Measurements from ENCODE around the gene UBQLN3.

The UBQLN3 gene

GRCh38 chr11:5514841-5515240 lies 5.1 kb upstream of the UBQLN3 start:
- H3K9me3 ChIP-seq (replicated peaks; ENCODE audit: insufficient read depth, low read length): no peaks in the 10 kb centered on the region
- H3K27ac ChIP-seq (ENCODE audit: low read length): no peak overlapping the region
- H3K9me2 ChIP-seq (replicated peaks; ENCODE audit: insufficient read depth, low read length): no peaks in the 10 kb centered on the region
- H3K79me2 ChIP-seq (ENCODE audit: low read length): no peaks in the 10 kb centered on the region
- DNase-seq: no peak
- H3K36me3 ChIP-seq (replicated peaks; ENCODE audit: insufficient read depth, low read length): no peaks in the 10 kb centered on the region
- H3K4me1 ChIP-seq (ENCODE audit: low read length): no peaks in the 10 kb centered on the region
- no peak overlapping the region for H3K9ac ChIP-seq (ENCODE audit: low read length)
- TF ChIP-seq EZH2 (optimal IDR thresholded peaks at IDR 0.05; ENCODE audit: low read depth, low read length) (no peak), EZH2phosphoT487 (IDR thresholded peaks at IDR 0.05; ENCODE audit: low read length) (no peak)
- TF ChIP-seq, protein P1, sequence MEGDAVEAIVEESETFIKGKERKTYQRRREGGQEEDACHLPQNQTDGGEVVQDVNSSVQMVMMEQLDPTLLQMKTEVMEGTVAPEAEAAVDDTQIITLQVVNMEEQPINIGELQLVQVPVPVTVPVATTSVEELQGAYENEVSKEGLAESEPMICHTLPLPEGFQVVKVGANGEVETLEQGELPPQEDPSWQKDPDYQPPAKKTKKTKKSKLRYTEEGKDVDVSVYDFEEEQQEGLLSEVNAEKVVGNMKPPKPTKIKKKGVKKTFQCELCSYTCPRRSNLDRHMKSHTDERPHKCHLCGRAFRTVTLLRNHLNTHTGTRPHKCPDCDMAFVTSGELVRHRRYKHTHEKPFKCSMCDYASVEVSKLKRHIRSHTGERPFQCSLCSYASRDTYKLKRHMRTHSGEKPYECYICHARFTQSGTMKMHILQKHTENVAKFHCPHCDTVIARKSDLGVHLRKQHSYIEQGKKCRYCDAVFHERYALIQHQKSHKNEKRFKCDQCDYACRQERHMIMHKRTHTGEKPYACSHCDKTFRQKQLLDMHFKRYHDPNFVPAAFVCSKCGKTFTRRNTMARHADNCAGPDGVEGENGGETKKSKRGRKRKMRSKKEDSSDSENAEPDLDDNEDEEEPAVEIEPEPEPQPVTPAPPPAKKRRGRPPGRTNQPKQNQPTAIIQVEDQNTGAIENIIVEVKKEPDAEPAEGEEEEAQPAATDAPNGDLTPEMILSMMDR (IDR thresholded peaks at IDR 0.05; ENCODE audit: low read length): no peak
- no peaks in the 10 kb centered on the region for H3K27me3 ChIP-seq (replicated peaks; ENCODE audit: insufficient read depth, low read length)
- H2AFZ ChIP-seq (ENCODE audit: low read length): no peak overlapping the region
- H4K20me1 ChIP-seq (ENCODE audit: insufficient read depth, low read length): no peaks in the 10 kb centered on the region
- no peak overlapping the region for H3K4me2 ChIP-seq (ENCODE audit: low read depth, low read length)
- H3F3A ChIP-seq (ENCODE audit: insufficient read depth, low read length): no peaks in the 10 kb centered on the region
- no peak overlapping the region for H3K4me3 ChIP-seq (ENCODE audit: low read length)

DNA sequence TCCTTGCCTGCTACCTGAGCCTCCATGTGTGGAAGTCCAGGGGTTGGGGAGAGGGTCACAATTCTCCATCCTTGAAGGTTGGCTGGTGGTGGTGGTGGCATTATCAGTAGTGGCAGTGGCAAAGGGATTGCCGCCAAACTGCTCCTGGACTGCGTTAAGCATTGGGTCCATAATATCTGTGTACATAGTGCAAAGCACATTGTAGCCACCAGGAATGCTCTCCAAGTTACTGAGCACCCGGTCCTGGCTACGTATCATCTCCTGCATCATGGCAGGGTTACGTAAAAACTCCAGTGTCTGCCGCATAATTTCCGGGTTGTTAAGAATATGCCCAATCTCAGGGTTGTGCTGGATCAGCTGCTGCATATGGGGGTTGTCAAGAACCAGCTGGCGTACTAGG lies 1.2 kb downstream of the UBQLN3 start:
- no peak for DNase-seq
- TF ChIP-seq, protein P1 (IDR thresholded peaks at IDR 0.05; ENCODE audit: low read length): no peak
- TF ChIP-seq EZH2phosphoT487 (IDR thresholded peaks at IDR 0.05; ENCODE audit: low read length): no peak
- TF ChIP-seq EZH2 (optimal IDR thresholded peaks at IDR 0.05; ENCODE audit: low read depth, low read length): no peak

DNA sequence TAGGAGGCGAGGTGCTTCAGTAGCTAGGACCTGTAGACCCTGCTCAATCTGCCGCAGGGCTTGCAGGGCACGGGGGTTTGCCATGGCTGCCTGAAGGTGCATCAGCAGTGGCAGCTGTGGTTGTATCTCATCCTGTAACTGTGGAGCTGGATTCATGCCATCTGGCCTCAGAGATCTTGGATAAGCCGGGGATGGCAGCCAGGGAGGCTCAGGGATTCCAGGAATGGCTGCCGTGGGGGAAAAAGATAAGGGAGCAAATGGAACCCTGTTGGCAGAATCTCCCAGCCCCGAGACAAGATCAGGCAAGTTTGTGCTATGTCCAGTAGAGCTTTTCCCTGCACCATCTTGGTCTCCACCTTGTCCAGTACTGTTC lies 1.8 kb downstream of the UBQLN3 start:
- H3F3A ChIP-seq (ENCODE audit: insufficient read depth, low read length): no peaks in the 10 kb centered on the region
- no peak overlapping the region for H2AFZ ChIP-seq (ENCODE audit: low read length)
- H3K79me2 ChIP-seq (ENCODE audit: low read length): no peaks in the 10 kb centered on the region
- no peaks in the 10 kb centered on the region for H3K4me1 ChIP-seq (ENCODE audit: low read length)
- no peak overlapping the region for H3K27ac ChIP-seq (ENCODE audit: low read length)
- no peak for DNase-seq
- no peak overlapping the region for H3K4me2 ChIP-seq (ENCODE audit: low read depth, low read length)
- TF ChIP-seq EZH2 (optimal IDR thresholded peaks at IDR 0.05; ENCODE audit: low read depth, low read length) (no peak), EZH2phosphoT487 (IDR thresholded peaks at IDR 0.05; ENCODE audit: low read length) (no peak)
- TF ChIP-seq, protein P1 (IDR thresholded peaks at IDR 0.05; ENCODE audit: low read length): no peak
- H3K9me3 ChIP-seq (replicated peaks; ENCODE audit: insufficient read depth, low read length): no peaks in the 10 kb centered on the region
- H3K4me3 ChIP-seq (ENCODE audit: low read length): no peak overlapping the region
- no peaks in the 10 kb centered on the region for H4K20me1 ChIP-seq (ENCODE audit: insufficient read depth, low read length)
- no peak overlapping the region for H3K9ac ChIP-seq (ENCODE audit: low read length)
- H3K27me3 ChIP-seq (replicated peaks; ENCODE audit: insufficient read depth, low read length): no peaks in the 10 kb centered on the region
- no peaks in the 10 kb centered on the region for H3K36me3 ChIP-seq (replicated peaks; ENCODE audit: insufficient read depth, low read length)
- H3K9me2 ChIP-seq (replicated peaks; ENCODE audit: insufficient read depth, low read length): no peaks in the 10 kb centered on the region

More for the DNA sequence above, 1.2 kb downstream of the UBQLN3 start:
- Histone ChIP-seq H3K9me3 (replicated peaks; ENCODE audit: insufficient read depth, low read length) (no peaks in the 10 kb centered on the region), H3K9me2 (replicated peaks; ENCODE audit: insufficient read depth, low read length) (no peaks in the 10 kb centered on the region), H3K36me3 (replicated peaks; ENCODE audit: insufficient read depth, low read length) (no peaks in the 10 kb centered on the region), H3K27me3 (replicated peaks; ENCODE audit: insufficient read depth, low read length) (no peaks in the 10 kb centered on the region), H3K27ac (ENCODE audit: low read length) (no peak overlapping the region), H3K9ac (ENCODE audit: low read length) (no peak overlapping the region), H3K79me2 (ENCODE audit: low read length) (no peaks in the 10 kb centered on the region), H3K4me2 (ENCODE audit: low read depth, low read length) (no peak overlapping the region), H4K20me1 (ENCODE audit: insufficient read depth, low read length) (no peaks in the 10 kb centered on the region), H3K4me3 (ENCODE audit: low read length) (no peak overlapping the region), H2AFZ (ENCODE audit: low read length) (no peak overlapping the region), H3F3A (ENCODE audit: insufficient read depth, low read length) (no peaks in the 10 kb centered on the region), H3K4me1 (ENCODE audit: low read length) (no peaks in the 10 kb centered on the region)
